Thyroid gland (tissue), 4 donors: Measurements from ENCODE around the gene METTL15. TPM values are rescaled to one million over a fixed set of nuclear protein-coding genes. Genes with fewer than 3 reads are reported as not detected.

ENCODE experiments used
- DNase-seq, 2 donors: peaks; one replicate each; pipeline ENCODE4 v3.0.0-alpha.2; 2019
- H3K27ac ChIP-seq, 3 donors: fragments of 200-600 bp; sonication (generic); 1 replicate in 2 of 3; 2 replicates in 1 of 3; pipeline ENCODE4 v1.5.1; 2016 to 2019; ENCODE audit warnings: mild to moderate bottlenecking in 1 of 3, moderate library complexity in 1 of 3
- H3K27me3 ChIP-seq: fragments of 200-600 bp; sonication (generic); one replicate; pipeline ENCODE4 v1.5.1; 2019
- H3K36me3 ChIP-seq, 2 donors: fragments of 200-600 bp; sonication (generic); one replicate each; pipeline ENCODE4 v1.5.1; 2016 to 2019
- H3K4me1 ChIP-seq, 2 donors: fragments of 200-600 bp; sonication (generic); one replicate each; pipeline ENCODE4 v1.5.1; 2017 to 2019
- H3K4me3 ChIP-seq, 3 donors: fragments of 200-600 bp; sonication (generic); replicated peaks in 1 of 3; 1 replicate in 2 of 3; 2 replicates in 1 of 3; pipeline ENCODE4 v1.5.1; 2016; ENCODE audit warnings: mild to moderate bottlenecking in 1 of 3
- H3K9me3 ChIP-seq: fragments of 200-600 bp; sonication (generic); one replicate; pipeline ENCODE4 v1.5.1; 2017
- POLR2A ChIP-seq, 2 donors: fragments of 450-650 bp; IDR thresholded peaks; one replicate each; pipeline ENCODE4 v1.6.1; 2017; ENCODE audit warnings: antibody characterized with exemption in 2 of 2, mild to moderate bottlenecking in 2 of 2, moderate library complexity in 1 of 2
- WGBS, 2 donors: methylation state at CpG; one replicate each; pipeline ENCODE4 v1.1.5; 2017; 5-methylcytosine and 5-hydroxymethylcytosine counted together
- intact Hi-C: fragments of 100-400 bp; cut with DNase I; formaldehyde crosslinking; loops from one replicate; pipeline ENCODE4 v1.15.1; 2023
- total RNA-seq, 4 donors: library from RNA; depleted of rRNA; stranded (reverse); fragments of >200 nt; gene quantifications; one replicate each; pipeline ENCODE4 v1.2.3, GENCODE V29; 2016
- TF ChIP-seq, protein P1 (sequence below), 6 experiments: fragments of 200-600 bp in 3 of 6; fragments of 450-650 bp in 3 of 6; sonication (generic) in 3 of 6; IDR thresholded peaks; one replicate each; pipeline ENCODE4 v1.5.1; 2016 to 2019; ENCODE audit warnings: antibody characterized with exemption in 6 of 6, mild to moderate bottlenecking in 2 of 6, inconsistent platforms in 1 of 6, moderate library complexity in 1 of 6

Gene METTL15, protein sequence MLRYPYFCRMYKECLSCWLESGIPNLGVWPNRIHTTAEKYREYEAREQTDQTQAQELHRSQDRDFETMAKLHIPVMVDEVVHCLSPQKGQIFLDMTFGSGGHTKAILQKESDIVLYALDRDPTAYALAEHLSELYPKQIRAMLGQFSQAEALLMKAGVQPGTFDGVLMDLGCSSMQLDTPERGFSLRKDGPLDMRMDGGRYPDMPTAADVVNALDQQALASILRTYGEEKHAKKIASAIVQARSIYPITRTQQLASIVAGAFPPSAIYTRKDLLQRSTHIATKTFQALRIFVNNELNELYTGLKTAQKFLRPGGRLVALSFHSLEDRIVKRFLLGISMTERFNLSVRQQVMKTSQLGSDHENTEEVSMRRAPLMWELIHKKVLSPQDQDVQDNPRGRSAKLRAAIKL
- total RNA-seq = 10 to 100 TPM; 13.3 to 40.2 (median 23.4) TPM

DNA sequence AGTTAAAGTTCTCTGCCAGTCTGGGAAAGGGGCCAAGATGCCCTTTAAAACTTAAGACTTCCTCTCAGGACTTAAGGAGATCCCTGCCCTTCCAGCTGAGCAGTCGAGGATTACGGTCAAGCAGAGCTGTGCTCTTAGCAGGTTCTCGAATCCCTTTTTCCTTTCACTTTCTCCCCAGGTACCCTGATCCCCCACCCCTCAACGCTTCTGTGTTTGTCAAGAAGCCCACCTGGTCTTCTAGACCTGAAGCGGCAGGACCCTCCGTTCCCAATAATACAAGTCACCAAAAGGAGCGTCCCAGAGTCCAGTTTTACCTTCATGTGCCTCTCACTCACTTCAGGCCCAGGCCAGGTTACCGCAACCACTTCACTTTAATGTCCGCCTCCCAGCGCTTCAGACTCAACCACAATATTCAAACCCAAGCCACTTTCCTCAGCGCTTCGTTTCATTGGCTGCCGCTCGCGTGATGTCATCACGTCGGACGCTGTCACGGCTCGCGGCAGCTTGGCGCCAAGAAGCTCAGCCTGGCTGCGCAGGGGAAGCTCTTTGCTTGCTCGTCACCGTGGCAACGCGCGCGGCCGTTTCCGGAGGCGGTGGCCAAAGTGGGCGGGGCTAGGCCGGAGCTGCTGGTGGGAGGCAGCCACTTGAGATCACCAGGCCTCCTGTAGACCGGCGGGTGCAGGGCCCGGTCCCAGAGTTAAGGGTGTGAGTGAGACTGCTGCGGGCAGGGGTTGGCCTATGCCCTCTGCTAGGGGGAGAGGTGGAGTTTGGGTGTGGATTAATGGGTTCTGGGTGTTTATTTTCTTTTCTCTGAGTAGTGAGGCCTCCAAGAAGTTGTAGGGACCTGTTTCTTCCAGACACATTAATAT is at the start of gene METTL15, which contains the start of gene KIF18A:
Gene METTL15 (plus strand): TSS at position 639 of the 869 bp plus-strand sequence. CDS start 4,947 bp downstream, outside the sequence.
Gene KIF18A (minus strand): TSS at position 407 of the 869 bp plus-strand sequence. CDS start 10,209 bp downstream, outside the sequence.
- H3K27me3 ChIP-seq = no peaks in the 10 kb centered on the region
- peak within 1 kb of the TSS; percentile 7 to 36 (median 32) for H3K4me3 ChIP-seq
- TF ChIP-seq, protein P1, sequence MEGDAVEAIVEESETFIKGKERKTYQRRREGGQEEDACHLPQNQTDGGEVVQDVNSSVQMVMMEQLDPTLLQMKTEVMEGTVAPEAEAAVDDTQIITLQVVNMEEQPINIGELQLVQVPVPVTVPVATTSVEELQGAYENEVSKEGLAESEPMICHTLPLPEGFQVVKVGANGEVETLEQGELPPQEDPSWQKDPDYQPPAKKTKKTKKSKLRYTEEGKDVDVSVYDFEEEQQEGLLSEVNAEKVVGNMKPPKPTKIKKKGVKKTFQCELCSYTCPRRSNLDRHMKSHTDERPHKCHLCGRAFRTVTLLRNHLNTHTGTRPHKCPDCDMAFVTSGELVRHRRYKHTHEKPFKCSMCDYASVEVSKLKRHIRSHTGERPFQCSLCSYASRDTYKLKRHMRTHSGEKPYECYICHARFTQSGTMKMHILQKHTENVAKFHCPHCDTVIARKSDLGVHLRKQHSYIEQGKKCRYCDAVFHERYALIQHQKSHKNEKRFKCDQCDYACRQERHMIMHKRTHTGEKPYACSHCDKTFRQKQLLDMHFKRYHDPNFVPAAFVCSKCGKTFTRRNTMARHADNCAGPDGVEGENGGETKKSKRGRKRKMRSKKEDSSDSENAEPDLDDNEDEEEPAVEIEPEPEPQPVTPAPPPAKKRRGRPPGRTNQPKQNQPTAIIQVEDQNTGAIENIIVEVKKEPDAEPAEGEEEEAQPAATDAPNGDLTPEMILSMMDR (IDR thresholded peaks at IDR 0.05) = no peak
- TF ChIP-seq POLR2A (IDR thresholded peaks at IDR 0.05) = peak in 1 of 2 donors; percentile 85
- no peaks in the 10 kb centered on the region for H3K9me3 ChIP-seq
- H3K4me1 ChIP-seq = peaks cover 12 to 21% of the 10 kb centered on the region in 2 donors
- intact Hi-C loops = loop anchor here (10.0 kb wide), 1 partner anchor 413 kb away; no protein-coding TSS in a partner anchor
- peak within 1 kb of the TSS; percentile 82 to 88 (median 82) for H3K27ac ChIP-seq
- peak; percentile 100 for DNase-seq
- H3K36me3 ChIP-seq = no peaks in the 10 kb centered on the region
- WGBS, 2 donors = 0% methylated on average over 21 to 25 of the region's 38 CpGs

DNA sequence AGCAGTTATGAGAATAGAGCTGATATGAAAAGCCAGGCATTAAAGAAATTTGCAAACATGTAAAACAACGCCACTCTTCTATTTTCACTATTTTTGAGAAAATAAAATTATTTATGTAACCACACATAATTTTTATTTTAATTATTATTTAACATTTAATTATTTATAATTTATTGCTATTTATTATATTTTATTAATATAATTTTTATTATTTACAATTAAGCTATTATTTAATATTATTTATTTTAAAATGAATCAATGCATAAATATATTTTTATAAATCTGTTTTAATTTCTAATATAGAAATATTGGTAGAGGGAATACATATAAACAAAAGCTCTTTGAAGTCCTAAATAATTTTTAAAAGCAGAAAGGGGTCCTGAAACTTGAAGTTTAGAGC is 36.9 kb upstream of the METTL15 start:
- no peak overlapping the region for H3K4me3 ChIP-seq
- TF ChIP-seq POLR2A (IDR thresholded peaks at IDR 0.05) = no peak
- TF ChIP-seq, protein P1 (IDR thresholded peaks at IDR 0.05) = no peak
- H3K4me1 ChIP-seq = no peaks in the 10 kb centered on the region
- no peak overlapping the region for H3K27ac ChIP-seq
- intact Hi-C loops = no loop called here
- H3K36me3 ChIP-seq = no peaks in the 10 kb centered on the region
- DNase-seq = no peak
- no peaks in the 10 kb centered on the region for H3K27me3 ChIP-seq
- WGBS, 2 donors = 96 to 97% methylated on average over 1 of the region's 1 CpG
- no peaks in the 10 kb centered on the region for H3K9me3 ChIP-seq

DNA sequence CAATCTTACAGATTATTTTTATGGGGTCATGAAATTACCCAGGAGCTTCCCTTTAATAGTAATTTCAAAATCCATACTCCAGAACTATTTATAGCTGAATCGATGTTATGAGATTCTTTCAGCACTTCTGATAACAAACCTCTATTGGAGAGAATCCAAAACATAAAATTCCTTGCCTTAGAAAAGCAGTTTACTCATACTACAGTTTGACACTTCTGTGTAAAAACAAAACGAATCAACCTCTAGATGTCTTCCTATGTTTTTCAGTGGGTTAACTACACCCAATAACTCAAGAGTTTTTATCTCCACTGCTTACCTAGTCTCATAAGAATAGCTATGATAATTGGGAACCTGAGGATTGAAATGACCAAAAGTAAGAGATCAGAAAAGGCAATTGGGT is 35.9 kb upstream of the METTL15 start:
- Histone ChIP-seq H3K9me3 (no peaks in the 10 kb centered on the region), H3K4me1 (no peaks in the 10 kb centered on the region), H3K36me3 (no peaks in the 10 kb centered on the region), H3K27ac (no peak overlapping the region), H3K27me3 (no peaks in the 10 kb centered on the region), H3K4me3 (no peak overlapping the region)
- DNase-seq = no peak
- TF ChIP-seq POLR2A (IDR thresholded peaks at IDR 0.05) = no peak
- TF ChIP-seq, protein P1 (IDR thresholded peaks at IDR 0.05) = no peak
- WGBS, 2 donors = 48 to 49% methylated on average over 2 of the region's 2 CpGs
- intact Hi-C loops = no loop called here

DNA sequence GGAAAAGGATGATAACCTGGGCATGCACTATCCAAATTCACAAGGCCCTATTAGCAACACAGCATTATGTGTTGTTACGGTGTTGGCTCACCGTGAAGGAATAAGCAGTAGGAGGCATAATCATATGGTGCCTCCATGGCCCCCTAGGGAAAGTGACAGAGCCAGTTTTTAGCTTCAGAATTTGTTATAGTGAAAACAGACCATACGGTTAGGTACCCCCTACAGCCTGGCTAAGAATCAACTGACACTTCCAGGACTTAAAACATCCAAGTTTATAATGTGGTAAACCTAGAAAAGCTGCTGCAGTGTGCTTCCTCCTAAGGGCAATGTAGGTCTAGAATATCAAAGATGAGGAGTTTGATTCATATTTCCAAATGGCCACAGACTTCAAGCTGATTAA is 30.7 kb upstream of the METTL15 start:
- WGBS, 2 donors = 87% methylated on average over 3 of the region's 3 CpGs
- TF ChIP-seq POLR2A (IDR thresholded peaks at IDR 0.05) = no peak
- TF ChIP-seq, protein P1 (IDR thresholded peaks at IDR 0.05) = no peak
- no peak overlapping the region for H3K27ac ChIP-seq
- DNase-seq = no peak
- H3K4me3 ChIP-seq = no peak overlapping the region
- no peaks in the 10 kb centered on the region for H3K36me3 ChIP-seq
- H3K9me3 ChIP-seq = no peaks in the 10 kb centered on the region
- H3K27me3 ChIP-seq = no peaks in the 10 kb centered on the region
- H3K4me1 ChIP-seq = no peaks in the 10 kb centered on the region
- intact Hi-C loops = no loop called here
